Measurements from ENCODE around the gene ALG12. TPM values are rescaled to one million over a fixed set of nuclear protein-coding genes. Genes with fewer than 3 reads are reported as not detected.

Gene ALG12
- total RNA-seq, 1 experiment from 2014 or later = 29.2 TPM

DNA sequence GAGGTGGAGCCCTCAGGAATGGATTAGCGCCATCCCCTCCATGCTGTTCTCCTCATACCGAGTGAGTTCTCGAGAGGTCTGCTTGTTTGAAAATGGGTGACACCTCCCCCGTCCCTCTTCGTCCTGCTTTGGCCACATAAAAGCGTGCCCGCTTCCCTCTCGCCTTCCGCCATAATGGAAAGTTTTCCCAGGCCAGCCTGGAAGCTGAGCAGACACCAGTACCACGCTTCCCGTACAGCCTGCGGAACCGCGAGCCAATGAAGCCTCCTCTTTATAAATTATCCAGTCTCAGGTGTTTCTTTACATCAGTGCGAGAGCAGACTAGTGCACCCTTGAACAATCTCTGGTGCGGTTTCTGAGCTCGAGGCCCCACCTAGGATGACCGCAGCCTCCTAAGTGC, 12.8 kb downstream of the ALG12 start (continued):
- TF ChIP-seq GTF2I (CRISPR knock-in tag; conservative IDR thresholded peaks at IDR 0.05) = no peak

DNA sequence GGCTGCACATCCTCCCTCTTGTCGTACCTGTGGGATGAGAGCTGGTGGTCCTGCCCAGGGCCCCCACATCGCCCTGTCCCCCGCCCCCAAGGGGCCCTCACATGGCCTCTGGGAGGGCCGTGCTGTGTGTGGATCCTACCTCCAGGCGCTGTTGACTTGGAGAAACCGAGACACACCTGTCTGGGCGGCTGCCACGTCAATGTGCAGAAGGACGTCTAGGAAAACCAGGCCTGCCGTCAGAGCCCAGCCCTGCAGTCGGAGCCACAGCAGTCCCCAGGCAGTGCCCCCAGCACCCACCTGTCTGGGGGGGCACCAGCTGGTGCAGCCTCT, 14.2 kb downstream of the ALG12 start:
- POLR2A ChIA-PET = no interaction called here
- Mint-ChIP-seq H3K36me3 (peaks cover 44% of the 10 kb centered on the region), H3K27ac (no peak overlapping the region), H3K9me3 (peaks cover 17% of the 10 kb centered on the region), H3K4me1 (no peaks in the 10 kb centered on the region), H3K27me3 (ENCODE audit: low read depth) (no peaks in the 10 kb centered on the region), H3K4me3 (no peak overlapping the region)
- ATAC-seq = no peak
- CTCF ChIA-PET = no interaction called here
- TF ChIP-seq, protein P1, sequence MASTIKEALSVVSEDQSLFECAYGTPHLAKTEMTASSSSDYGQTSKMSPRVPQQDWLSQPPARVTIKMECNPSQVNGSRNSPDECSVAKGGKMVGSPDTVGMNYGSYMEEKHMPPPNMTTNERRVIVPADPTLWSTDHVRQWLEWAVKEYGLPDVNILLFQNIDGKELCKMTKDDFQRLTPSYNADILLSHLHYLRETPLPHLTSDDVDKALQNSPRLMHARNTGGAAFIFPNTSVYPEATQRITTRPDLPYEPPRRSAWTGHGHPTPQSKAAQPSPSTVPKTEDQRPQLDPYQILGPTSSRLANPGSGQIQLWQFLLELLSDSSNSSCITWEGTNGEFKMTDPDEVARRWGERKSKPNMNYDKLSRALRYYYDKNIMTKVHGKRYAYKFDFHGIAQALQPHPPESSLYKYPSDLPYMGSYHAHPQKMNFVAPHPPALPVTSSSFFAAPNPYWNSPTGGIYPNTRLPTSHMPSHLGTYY (CRISPR knock-in tag; IDR thresholded peaks at IDR 0.05) = no peak
- TF ChIP-seq, protein P2, sequence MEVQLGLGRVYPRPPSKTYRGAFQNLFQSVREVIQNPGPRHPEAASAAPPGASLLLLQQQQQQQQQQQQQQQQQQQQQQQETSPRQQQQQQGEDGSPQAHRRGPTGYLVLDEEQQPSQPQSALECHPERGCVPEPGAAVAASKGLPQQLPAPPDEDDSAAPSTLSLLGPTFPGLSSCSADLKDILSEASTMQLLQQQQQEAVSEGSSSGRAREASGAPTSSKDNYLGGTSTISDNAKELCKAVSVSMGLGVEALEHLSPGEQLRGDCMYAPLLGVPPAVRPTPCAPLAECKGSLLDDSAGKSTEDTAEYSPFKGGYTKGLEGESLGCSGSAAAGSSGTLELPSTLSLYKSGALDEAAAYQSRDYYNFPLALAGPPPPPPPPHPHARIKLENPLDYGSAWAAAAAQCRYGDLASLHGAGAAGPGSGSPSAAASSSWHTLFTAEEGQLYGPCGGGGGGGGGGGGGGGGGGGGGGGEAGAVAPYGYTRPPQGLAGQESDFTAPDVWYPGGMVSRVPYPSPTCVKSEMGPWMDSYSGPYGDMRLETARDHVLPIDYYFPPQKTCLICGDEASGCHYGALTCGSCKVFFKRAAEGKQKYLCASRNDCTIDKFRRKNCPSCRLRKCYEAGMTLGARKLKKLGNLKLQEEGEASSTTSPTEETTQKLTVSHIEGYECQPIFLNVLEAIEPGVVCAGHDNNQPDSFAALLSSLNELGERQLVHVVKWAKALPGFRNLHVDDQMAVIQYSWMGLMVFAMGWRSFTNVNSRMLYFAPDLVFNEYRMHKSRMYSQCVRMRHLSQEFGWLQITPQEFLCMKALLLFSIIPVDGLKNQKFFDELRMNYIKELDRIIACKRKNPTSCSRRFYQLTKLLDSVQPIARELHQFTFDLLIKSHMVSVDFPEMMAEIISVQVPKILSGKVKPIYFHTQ (CRISPR knock-in tag; IDR thresholded peaks at IDR 0.05) = no peak
- TF ChIP-seq SMAD3 (CRISPR knock-in tag; IDR thresholded peaks at IDR 0.05; ENCODE audit: borderline replicate concordance) = no peak
- TF ChIP-seq, protein P3, sequence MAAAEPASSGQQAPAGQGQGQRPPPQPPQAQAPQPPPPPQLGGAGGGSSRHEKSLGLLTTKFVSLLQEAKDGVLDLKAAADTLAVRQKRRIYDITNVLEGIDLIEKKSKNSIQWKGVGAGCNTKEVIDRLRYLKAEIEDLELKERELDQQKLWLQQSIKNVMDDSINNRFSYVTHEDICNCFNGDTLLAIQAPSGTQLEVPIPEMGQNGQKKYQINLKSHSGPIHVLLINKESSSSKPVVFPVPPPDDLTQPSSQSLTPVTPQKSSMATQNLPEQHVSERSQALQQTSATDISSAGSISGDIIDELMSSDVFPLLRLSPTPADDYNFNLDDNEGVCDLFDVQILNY (CRISPR knock-in tag; IDR thresholded peaks at IDR 0.05) = no peak
- TF ChIP-seq PRRX2 (CRISPR knock-in tag; IDR thresholded peaks at IDR 0.05) = no peak
- TF ChIP-seq RELA (CRISPR knock-in tag; IDR thresholded peaks at IDR 0.05; ENCODE audit: borderline replicate concordance) = no peak
- no peak for TF ChIP-seq GRHL2 (CRISPR knock-in tag; IDR thresholded peaks at IDR 0.05; ENCODE audit: insufficient replicate concordance, severe bottlenecking)
- TF ChIP-seq, protein P4, sequence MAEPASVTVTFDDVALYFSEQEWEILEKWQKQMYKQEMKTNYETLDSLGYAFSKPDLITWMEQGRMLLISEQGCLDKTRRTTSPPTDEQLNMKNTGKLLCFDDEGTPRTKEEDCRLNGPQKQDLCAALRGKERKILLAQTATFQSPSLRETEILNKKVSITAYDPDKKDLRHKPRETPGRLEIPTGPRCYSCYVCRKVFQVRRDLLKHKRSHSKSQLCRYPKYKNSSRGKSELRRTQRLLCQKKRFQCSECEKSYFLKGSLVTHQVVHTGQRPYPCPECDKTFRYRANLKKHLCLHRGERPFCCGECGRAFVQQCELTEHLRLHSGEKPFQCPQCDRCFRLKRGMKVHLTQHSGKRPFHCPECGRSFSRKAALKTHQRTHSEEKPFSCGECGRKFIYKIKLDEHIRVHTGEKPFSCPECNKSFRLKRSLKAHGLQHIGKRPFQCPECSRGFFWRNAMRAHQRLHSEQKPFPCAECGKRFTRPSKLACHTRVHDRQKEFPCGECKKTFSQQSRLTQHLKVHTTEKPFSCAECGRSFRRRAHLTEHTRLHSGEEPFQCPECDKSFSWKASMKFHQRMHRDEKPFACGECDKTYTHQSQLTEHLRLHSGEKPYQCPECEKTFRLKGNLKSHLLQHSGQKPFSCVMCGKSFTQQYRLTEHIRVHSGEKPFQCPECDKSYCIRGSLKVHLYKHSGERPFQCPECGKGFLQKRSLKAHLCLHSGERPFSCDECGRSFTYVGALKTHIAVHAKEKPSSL (CRISPR knock-in tag; conservative IDR thresholded peaks at IDR 0.05) = no peak
- no peak for TF ChIP-seq ESRRA (CRISPR knock-in tag; IDR thresholded peaks at IDR 0.05; ENCODE audit: borderline replicate concordance)
- TF ChIP-seq SMAD4 (CRISPR knock-in tag; IDR thresholded peaks at IDR 0.05) = no peak
- TF ChIP-seq, protein P5, sequence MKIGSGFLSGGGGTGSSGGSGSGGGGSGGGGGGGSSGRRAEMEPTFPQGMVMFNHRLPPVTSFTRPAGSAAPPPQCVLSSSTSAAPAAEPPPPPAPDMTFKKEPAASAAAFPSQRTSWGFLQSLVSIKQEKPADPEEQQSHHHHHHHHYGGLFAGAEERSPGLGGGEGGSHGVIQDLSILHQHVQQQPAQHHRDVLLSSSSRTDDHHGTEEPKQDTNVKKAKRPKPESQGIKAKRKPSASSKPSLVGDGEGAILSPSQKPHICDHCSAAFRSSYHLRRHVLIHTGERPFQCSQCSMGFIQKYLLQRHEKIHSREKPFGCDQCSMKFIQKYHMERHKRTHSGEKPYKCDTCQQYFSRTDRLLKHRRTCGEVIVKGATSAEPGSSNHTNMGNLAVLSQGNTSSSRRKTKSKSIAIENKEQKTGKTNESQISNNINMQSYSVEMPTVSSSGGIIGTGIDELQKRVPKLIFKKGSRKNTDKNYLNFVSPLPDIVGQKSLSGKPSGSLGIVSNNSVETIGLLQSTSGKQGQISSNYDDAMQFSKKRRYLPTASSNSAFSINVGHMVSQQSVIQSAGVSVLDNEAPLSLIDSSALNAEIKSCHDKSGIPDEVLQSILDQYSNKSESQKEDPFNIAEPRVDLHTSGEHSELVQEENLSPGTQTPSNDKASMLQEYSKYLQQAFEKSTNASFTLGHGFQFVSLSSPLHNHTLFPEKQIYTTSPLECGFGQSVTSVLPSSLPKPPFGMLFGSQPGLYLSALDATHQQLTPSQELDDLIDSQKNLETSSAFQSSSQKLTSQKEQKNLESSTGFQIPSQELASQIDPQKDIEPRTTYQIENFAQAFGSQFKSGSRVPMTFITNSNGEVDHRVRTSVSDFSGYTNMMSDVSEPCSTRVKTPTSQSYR (CRISPR knock-in tag; IDR thresholded peaks at IDR 0.05) = no peak
- TF ChIP-seq, protein P6, sequence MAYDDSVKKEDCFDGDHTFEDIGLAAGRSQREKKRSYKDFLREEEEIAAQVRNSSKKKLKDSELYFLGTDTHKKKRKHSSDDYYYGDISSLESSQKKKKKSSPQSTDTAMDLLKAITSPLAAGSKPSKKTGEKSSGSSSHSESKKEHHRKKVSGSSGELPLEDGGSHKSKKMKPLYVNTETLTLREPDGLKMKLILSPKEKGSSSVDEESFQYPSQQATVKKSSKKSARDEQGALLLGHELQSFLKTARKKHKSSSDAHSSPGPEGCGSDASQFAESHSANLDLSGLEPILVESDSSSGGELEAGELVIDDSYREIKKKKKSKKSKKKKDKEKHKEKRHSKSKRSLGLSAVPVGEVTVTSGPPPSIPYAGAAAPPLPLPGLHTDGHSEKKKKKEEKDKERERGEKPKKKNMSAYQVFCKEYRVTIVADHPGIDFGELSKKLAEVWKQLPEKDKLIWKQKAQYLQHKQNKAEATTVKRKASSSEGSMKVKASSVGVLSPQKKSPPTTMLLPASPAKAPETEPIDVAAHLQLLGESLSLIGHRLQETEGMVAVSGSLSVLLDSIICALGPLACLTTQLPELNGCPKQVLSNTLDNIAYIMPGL (CRISPR knock-in tag; IDR thresholded peaks at IDR 0.05) = no peak
- TF ChIP-seq, protein P7, sequence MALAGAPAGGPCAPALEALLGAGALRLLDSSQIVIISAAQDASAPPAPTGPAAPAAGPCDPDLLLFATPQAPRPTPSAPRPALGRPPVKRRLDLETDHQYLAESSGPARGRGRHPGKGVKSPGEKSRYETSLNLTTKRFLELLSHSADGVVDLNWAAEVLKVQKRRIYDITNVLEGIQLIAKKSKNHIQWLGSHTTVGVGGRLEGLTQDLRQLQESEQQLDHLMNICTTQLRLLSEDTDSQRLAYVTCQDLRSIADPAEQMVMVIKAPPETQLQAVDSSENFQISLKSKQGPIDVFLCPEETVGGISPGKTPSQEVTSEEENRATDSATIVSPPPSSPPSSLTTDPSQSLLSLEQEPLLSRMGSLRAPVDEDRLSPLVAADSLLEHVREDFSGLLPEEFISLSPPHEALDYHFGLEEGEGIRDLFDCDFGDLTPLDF (CRISPR knock-in tag; IDR thresholded peaks at IDR 0.05) = no peak
- no peak for DNase-seq (ENCODE audit: low spot score)

Data from WTC11 (cell line).